ENCODE results near the gene BBX. TPM values are rescaled to one million over a fixed set of nuclear protein-coding genes. Genes with fewer than 3 reads are reported as not detected.
"Not testable (repeated sequence)": the region's sequence is repeated elsewhere in the genome, so short reads cannot be mapped to it uniquely, and the experiment has no call there.

Gene BBX
- total RNA-seq, 1 donor from 2014 or later = 56.0 TPM

DNA sequence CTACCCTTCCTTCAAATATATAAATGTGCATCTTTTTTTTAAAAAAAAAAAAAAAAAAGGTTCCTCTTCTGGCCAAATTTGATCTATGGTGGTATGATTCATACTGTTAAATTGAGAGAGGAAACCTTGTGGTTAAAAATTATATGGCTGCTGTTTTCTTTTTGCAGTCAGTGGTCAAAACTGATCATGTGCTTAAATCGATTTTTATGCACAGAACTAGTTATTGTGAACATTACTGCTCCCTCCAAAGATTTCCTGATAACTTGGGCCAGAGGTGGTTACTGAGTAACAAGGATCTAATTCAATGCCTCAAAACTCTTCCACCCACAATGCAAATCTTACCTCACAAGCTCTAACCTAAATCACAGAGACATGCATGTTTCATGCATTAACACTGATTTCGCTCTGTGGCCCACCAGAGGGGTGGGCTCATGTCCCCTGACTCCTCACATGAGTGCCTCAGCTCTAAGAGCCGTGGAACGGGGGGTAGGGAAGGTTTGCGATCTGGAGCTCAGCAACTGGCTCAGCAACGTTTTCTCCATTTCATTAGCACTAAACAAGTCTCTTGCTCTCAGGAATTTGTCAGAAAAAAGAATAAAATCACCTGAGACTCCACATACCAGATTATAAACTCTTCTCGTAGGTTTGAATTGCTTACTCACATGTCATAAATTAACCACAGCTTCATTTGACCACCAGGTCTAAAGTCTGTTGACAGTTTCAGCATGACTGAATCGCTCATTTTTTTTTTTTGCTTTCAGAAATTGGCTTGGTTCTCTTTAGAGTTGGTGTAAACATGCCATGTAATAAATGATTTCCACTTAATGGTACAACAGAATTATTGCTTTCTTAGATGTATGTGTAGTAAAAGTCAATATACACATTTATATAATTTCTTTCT is 287.7 kb downstream of the BBX start:
- no peak for DNase-seq

DNA sequence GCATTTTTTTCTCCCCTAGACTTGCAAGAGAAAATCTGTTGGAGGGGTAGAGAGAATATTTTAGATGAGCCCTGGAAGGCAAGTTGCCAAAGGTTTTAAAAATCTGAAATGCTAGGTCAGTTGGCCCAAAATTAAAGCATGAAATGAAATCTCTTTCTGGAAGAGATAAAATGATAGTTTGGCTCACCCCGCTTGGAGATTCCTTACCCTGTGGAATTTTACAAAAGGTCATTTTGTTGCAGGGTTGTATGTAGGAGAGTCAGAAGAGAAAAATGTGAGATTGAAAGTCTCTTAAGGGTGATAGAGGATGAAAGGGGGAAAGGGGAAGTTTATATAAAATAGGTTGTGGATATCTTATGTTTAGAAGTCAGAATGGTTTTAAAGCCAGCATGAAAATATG is 290.3 kb downstream of the BBX start:
- no peak for DNase-seq

DNA sequence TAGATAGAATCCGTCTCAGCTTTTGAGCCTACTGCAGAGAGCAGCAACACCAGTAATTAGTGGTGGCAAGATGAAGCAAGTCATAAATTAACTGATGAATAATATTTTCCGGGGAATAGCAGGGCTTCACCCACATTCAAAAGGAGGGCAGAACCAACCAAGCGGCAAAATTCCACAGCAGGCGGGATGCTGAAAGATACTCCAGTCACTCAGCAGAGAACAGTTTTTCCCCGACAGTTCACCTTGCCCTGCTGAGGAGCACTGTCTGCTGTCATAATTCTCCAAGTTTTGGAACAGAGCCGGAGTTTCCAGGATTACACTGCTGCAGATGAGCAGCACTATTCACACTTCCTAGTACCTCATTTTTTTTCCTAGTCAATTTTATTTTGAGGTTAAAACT is 293.3 kb downstream of the BBX start:
- no peak for DNase-seq

DNA sequence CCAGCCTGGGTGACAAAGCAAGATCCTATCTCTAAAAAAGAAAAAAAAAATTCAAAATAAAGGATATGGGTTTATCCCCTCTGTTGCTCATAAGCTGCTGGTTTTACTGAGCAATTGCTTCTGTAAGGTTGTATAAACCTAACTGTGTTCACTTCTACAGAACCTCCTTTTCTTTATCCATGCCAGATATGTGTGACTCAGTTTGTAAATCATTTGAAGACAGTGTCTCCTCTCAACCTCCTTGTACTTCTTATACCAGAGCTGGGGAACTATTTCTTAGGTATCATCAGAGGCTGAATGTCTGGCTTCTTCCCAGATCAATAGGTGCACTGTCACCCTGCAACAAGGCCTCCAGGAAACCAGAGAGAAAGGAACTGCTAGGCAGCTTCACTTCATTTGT is 294.3 kb downstream of the BBX start:
- no peak for DNase-seq

DNA sequence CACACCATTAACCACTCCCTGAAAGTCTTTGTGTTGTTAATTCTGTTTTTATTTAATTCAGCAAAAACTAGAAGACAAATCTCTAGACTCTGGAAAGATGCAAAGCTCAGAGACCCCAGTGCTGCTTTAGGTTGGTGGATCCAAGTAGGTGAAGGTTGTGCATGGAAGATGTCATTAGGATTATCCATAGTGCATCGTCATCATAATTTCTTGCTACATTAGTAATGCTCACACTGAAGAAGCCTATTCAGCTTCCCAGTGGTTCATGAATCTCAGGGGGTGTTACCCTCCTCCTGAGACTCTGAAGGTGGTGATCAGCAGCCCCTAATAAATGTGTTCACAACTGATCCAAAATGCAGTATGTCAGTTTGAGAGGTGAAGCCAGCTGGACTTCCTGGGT is 295.3 kb downstream of the BBX start:
- no peak for DNase-seq

DNA sequence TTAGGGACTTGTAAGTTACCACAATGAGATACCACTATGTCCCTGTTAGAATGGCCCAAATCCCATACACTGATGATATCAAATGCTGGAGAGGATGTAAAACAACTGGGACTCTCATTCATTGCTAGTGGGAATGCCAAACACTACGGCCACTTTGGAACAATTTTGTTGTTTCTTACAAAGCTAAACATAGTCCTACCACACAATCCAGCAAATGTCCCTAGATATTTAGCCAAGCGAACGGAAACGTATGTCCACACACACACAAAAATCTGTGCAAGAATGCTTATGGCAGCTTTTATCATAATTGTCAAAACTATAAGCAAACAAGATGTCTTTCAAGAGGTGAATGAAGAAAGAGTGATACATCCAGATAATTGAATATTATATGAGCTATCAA is 296.9 kb downstream of the BBX start:
- DNase-seq = no peak

DNA sequence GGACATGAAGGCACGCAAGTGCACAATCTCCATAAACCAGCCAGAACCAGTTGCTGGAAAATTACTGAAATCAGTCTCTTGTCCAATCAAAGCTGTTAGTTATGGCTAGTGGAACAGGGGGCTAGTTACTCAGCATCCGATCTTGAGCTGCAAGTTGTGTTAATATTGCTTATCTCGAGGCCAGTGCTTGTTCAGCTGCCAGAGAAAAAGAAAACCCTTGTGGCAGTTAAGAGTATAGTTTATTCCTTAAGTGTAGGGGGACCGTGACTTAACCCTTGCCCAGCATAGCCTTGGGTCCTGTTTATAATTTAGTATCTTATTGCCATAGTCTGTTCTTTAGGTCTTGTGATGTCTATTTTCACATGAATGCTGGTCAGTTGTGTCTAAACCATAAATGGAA is 299.5 kb downstream of the BBX start:
- no peak for DNase-seq

DNA sequence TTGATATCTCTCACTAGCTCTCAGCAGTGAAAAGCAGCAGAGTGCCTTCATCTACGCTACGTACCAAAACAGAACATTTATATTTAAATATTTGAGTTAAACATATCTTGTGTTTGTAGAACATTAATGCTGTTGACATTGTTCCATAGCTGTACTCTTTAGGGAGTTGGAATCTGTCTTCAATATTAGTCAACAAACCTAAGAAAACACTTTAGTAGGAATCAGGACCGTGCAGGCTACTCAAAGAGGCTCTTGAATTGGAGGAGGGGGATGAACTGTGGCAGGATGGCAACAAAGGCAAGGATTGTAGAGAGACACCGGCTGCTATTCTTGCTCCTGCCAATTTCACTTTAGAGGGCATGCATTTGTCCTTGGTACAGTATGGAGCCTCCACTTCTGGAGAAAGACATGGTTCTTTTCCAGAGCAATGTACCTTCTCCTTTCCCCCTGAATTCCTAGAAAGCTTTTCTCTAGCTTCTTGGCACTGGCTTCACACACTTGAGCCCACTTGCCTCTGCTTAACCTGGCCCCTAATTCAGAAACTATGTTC is 302.1 kb downstream of the BBX start:
- no peak for DNase-seq

DNA sequence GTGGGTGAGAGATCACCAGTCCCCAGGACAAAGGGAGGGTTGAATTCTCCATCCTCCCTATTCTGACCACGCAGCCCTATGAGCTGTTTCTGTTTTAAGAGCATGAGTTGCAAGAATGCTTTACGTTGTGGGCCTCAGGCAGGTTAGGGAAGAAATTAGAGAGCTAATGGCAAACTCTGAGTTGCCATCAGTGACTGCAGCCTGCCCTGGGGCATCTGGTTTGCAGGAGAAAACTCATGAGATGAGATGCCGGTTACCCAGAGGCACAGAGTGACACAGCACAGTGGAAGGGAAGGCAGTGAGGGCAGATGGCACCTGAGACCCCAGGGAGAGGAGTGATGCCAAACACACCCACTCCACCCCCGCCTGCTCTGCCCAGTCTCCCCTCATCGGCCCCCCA is 302.8 kb downstream of the BBX start:
- DNase-seq = no peak

DNA sequence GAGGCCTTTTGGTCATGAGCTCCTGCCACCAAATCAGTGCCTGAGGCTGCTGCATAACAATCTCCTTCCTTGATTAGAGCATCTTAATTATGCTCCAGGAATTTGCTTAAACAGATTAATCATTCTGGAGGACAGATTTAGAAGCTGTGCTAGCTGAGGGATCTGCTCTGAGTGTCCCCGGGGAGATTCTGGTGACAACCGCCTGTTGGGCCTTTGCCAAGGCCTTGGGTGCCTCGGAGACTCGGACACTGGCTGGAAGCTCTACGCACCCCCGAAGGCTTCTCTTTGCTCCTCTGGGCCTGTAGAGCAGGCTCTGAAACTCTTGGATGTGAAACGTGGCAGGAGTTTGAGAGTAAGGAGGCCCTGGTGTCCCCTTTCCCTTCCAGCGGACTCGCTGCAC is 304.0 kb downstream of the BBX start:
- DNase-seq = no peak

DNA sequence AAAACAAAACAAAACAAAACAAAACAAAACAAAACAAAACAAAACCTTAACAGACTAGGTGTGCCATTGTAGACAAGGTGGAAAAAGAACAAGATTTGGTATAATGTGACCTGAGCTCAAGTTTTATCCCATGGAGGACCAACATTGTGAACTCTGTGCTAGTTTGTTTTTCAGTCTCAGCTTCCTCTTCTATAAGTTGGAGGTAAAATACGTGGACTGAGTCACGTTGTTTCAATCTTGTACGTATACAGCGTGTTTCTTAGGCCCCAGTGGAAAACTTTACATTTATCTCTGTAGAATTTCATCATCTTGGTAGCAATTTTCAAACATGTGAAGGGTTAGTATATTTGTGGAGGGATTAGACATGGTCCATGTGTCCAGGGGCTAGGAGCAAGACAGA is 306.4 kb downstream of the BBX start:
- no peak for DNase-seq

DNA sequence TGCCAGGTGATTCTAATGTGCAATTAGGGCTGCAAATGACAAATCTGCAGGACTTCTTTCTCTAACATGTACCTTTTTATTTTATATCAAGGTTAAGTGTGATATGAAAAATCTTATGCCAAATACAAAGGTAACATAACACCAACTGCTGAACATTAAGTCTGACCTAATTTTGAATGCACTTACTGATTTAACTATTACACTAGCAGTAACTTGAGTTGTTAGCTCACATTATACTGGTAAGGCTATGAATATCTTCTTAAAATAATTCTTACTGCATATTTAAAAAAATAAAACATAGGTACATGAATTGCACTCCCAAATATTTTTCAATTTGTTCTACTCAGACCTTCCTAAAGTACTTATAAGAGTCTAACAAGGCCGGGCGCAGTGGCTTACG is 308.8 kb downstream of the BBX start:
- DNase-seq = no peak

DNA sequence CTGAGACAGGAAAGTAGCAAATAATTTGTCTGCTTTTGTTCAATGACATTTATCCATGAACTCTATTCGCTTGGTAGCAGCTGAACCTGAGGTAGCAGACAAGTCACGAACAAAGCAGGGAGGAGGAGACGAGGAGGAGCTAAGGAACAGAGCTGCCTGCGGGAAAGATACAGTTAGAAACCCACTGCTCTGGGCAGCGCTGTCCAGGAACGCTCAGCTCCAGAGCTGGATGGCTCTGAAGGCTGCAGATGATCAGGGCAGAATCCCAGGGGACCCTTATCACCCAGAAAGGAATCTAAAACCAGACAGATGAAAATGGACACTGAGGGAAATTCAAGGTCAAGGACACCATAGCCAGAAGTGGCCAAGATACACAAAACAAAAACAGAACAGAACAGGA is 310.3 kb downstream of the BBX start:
- no peak for DNase-seq

DNA sequence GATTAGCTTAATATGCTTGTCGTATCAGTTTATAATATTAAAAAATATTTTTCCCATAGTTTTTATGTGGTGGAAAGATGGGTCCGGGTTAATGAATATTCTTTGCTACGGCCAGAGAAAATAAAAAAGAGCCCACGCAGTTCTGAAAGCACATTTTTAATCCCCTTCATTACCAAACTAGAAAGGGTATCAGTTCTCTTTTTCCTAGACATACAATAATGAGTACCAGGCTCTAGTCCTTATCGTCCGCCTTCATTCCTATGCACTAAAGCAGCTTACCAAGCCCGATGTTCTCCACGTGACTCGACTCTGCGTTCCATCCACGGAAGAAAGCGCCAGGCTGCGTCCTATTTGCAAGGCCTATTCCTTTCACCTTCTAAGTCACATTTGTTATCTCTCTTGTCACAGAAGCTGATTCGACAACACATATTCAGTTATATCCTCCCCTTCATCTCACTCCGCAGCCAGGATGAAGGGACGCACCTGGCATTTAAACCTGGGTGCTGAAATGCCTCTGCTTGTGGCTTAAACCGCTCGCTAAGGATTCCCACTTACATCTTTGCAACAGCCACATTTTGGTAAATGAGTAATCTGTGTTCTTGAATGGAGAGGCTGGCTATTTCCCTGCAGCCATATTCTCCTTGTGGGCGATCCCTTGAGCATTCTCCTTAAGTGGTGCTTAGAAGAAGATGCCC is 311.1 kb downstream of the BBX start:
- no peak for DNase-seq

DNA sequence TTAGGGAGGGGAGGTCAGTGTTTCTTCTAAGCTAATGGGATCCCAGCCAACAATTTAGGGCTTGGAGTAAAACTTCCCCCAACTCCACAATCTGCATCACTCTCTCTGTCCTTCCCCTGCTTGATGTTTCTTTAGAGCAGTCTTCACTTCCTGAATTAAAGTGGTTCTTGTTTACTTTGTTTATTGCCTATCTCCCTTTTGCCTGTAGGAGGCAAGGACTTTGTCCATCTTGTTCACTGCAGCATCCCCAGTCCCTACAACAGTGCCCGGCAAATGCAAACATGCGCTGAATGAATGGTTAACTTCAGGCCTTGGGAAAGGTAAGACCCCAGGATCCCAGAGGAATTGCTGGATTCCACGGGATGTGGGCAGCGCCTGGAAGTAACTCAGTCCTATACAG is 312.2 kb downstream of the BBX start:
- not testable (repeated sequence) for DNase-seq

DNA sequence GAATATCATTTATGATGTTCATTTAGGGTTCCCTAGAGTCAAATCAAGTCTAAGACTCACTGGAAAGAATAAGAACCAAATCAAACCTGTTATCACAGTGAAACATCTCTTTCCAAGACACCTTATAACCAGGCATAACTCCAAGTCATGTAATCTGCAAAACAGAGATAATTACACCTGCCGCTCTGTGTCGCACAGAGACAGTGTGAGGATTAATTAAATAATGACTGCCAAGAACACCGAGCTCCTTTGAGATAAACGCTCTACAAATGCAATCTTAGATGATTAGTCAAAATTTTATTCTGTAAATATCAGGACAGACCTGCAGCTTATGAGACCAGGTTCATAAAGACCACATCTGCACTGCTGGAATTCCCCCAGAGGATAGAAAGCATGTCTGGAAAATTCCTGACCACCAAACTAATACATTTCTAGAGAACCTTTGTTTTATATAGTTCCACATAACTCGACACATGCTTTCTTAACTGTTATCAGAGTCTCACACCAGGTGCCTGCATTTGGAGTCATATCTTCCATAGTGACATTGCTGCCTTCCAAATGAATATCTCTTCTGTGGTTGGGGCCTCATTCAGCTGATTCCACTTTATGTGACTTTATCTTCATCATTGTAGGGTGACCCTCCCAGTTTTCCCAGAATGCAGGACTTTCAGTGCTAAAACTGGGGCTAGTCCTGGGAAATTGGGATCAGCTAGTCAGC is 315.3 kb downstream of the BBX start:
- no peak for DNase-seq

DNA sequence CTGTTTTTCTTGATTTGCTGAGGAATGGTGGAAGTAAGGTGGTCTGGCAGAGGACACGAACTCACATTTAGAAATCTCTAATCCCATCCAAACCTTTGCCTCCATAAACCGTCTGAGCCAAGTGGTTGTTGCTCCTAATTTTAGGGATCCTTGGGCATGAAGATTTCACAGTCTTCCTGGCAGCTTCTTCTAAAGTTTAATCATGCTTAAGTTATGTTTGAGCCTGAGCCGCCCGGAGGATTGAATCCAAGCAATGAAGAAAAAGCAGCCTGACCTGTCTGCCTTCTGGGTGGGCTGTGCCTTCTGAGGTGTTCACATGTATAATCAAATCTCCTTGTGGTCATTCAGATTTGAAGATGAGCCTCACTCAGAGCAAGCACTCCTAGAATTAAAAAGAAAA is 319.1 kb downstream of the BBX start:
- DNase-seq = no peak

DNA sequence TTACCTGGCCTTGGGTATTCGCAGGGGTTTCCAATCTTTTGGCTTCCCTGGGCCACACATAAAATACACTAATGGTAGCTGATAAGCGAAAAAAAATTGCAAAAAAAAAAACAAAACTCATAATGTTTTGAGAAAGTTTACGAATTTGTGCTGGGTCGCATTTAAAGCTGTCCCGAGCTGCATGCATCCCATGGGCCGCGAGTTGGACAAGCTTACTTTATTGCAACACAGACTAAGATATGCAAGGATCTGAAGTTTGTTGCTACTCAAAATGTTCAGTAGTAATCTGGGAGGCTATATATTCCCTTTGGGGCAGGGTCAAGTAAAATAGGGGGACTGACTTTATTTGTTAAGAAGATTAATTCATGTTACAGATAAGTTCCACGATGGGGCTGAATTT is 320.2 kb downstream of the BBX start:
- DNase-seq = no peak

DNA sequence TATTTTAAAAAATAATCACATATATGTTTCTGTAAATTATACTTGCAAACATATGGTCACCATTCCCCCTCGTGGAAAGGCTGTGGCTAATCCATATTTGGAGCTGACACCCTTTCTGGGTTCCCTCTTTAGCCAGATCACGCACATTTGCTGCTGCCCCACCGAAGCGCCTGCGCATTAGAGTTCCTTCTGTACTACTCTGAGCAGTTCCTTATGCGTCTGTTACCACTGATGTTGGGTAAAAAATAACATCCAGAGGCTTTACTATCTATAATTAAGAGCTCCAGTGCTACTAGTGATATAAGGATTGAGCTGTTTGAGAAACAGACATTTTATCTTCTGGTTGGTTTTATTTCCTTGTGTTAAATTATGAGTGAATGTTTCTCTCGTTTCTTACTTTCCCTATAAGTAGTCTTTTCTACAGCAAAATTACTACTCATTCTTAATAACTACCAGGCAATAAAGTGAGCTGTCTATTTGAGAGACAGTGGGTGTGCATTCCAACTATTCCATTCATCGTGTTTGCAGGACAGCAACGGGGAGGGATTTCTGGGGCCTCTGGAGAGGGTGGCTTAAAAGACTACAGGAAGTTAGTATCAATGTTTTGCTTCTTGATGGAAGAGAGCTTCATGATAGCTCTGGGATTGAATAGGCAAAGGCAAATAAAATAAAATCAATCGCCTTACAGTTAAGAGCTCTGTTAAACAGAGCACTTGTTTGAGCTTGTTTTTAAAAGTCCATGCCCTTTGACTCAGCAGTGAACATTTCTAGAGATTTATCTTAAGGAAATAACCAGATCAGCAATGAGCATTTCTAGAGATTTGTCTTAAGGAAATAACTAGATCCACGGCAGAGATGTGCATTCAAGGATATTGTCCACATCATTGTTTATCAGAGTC is 322.9 kb downstream of the BBX start:
- DNase-seq = no peak

DNA sequence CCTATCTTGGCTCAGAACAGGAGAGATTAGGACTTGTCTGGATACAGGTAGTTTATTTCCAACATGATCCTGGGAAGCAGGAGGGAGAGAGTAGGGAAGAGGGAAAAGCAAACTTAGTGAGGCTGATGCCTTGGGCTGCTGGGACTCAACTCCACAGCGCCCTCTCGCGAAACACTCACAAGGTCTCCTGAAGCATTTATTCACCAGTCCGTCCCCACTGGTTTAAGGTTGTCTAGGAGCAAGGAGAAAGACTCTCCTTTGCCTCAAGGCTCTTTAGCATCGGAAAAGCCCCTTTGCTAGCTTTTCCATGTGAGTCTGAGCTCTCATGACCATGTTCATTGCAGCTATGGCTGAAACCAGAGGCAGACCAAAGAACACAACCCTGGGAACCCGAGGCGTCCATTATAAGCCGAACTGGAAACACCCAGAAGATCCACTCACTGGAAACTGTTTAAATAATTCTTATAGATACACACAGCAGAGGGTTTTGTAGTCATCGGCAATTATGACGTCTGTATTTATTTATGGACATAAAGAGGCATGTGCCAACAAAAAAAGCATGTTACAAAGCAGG is 323.6 kb downstream of the BBX start:
- DNase-seq = peak; percentile 71

DNA sequence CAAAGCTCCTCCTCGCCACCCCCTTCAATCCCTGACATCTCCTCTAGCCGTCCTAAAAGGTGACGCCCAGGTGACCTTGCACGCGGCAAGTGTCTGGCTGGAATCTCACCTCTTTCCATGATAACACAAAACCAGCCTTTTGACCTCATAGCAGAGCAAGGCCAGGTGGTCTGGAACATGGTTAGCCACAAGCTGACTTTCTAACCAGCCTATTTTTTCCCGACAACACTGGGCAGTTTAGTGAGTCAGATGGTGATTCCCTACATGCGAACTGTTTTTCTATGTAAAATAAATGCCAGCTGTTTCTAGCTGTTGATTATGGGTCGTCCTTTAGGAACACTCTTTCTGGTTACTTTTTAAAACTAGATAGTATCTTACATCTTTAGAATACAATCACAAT is 325.0 kb downstream of the BBX start:
- no peak for DNase-seq

DNA sequence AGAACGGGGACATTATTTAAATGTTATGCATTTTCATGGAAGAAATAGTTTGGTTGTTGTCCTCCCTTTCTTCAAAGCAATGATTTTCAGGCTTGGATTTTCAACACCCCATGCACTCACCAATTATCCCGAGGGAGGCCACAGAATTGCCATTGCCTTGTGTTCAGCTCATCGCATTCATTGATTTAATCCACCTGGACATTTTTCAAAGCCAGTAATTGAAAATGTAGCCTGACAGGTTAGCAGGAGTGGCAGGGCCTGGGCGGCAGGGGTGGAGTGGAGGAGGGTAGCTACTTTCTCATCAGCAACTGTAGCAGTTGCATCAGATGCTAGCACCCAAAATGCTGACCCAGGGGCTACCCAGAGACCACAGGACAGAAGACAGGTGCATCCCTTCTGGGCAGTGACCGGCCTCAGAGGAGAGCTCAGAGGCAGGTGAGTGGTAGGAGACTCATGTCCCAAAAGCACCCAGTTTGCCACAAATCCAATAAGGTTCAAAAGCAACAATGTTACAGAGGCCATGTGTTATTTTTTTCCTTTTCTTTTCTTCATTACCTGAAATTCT is 325.7 kb downstream of the BBX start:
- DNase-seq = no peak

Data from dermis blood vessel endothelial cell (primary cell).